ENCODE data around the gene MYOM3.

MYOM3 gene

GRCh38 chr1:24105368-24106160 is 6.4 kb downstream of the MYOM3 start:
- H3K9ac ChIP-seq (ENCODE audit: low read length): no peak overlapping the region
- H3K27me3 ChIP-seq (ENCODE audit: insufficient read depth, low read length): peaks cover 12% of the 10 kb centered on the region; the same call in 1 of the 2 replicates
- H3K4me1 ChIP-seq (ENCODE audit: insufficient read depth, low read length, severe bottlenecking): no peaks in the 10 kb centered on the region
- H3K4me3 ChIP-seq (ENCODE audit: low read depth, low read length, poor library complexity, severe bottlenecking): no peak overlapping the region
- H3F3A ChIP-seq (ENCODE audit: insufficient read depth, low read length): no peaks in the 10 kb centered on the region
- no peak overlapping the region for H3K4me2 ChIP-seq (ENCODE audit: low read length)
- H3K9me3 ChIP-seq (ENCODE audit: low read length): no peaks in the 10 kb centered on the region
- no peaks in the 10 kb centered on the region for H3K9me2 ChIP-seq (ENCODE audit: low read depth, low read length)
- H3K79me2 ChIP-seq (ENCODE audit: insufficient read depth, low read length): no peaks in the 10 kb centered on the region
- H3K36me3 ChIP-seq (ENCODE audit: insufficient read depth, low read length): no peaks in the 10 kb centered on the region
- TF ChIP-seq EZH2 (IDR thresholded peaks at IDR 0.05; ENCODE audit: borderline replicate concordance, low read length) (no peak), CTCF (IDR thresholded peaks at IDR 0.05; ENCODE audit: low read length) (no peak)
- no peak overlapping the region for H2AFZ ChIP-seq (ENCODE audit: low read length)
- H4K20me1 ChIP-seq (ENCODE audit: insufficient read depth, low read length): no peaks in the 10 kb centered on the region
- no peak overlapping the region for H3K27ac ChIP-seq (ENCODE audit: low read depth, low read length, poor library complexity, severe bottlenecking)

- H3K4me3 ChIP-seq (ENCODE audit: low read depth, low read length, poor library complexity, severe bottlenecking): no peak overlapping the region
- no peaks in the 10 kb centered on the region for H3K4me1 ChIP-seq (ENCODE audit: insufficient read depth, low read length, severe bottlenecking)
- no peaks in the 10 kb centered on the region for H3K9me3 ChIP-seq (ENCODE audit: low read length)
- no peak overlapping the region for H3K9ac ChIP-seq (ENCODE audit: low read length)
- H3F3A ChIP-seq (ENCODE audit: insufficient read depth, low read length): no peaks in the 10 kb centered on the region
- H3K79me2 ChIP-seq (ENCODE audit: insufficient read depth, low read length): no peaks in the 10 kb centered on the region
- H3K36me3 ChIP-seq (ENCODE audit: insufficient read depth, low read length): no peaks in the 10 kb centered on the region
- H2AFZ ChIP-seq (ENCODE audit: low read length): no peak overlapping the region
- H3K27me3 ChIP-seq (ENCODE audit: insufficient read depth, low read length): peaks cover 12% of the 10 kb centered on the region; the same call in 1 of the 2 replicates
- TF ChIP-seq EZH2 (IDR thresholded peaks at IDR 0.05; ENCODE audit: borderline replicate concordance, low read length) (no peak), CTCF (IDR thresholded peaks at IDR 0.05; ENCODE audit: low read length) (no peak)
- H4K20me1 ChIP-seq (ENCODE audit: insufficient read depth, low read length): no peaks in the 10 kb centered on the region
- H3K27ac ChIP-seq (ENCODE audit: low read depth, low read length, poor library complexity, severe bottlenecking): no peak overlapping the region
- H3K4me2 ChIP-seq (ENCODE audit: low read length): no peak overlapping the region
- H3K9me2 ChIP-seq (ENCODE audit: low read depth, low read length): no peaks in the 10 kb centered on the region
Observed at GRCh38 chr1:24104854-24105253, 7.1 kb downstream of the MYOM3 start.

- H3K9me3 ChIP-seq (ENCODE audit: low read length): no peaks in the 10 kb centered on the region
- H3K4me1 ChIP-seq (ENCODE audit: insufficient read depth, low read length, severe bottlenecking): no peaks in the 10 kb centered on the region
- H4K20me1 ChIP-seq (ENCODE audit: insufficient read depth, low read length): no peaks in the 10 kb centered on the region
- H3F3A ChIP-seq (ENCODE audit: insufficient read depth, low read length): no peaks in the 10 kb centered on the region
- H2AFZ ChIP-seq (ENCODE audit: low read length): no peak overlapping the region
- H3K79me2 ChIP-seq (ENCODE audit: insufficient read depth, low read length): no peaks in the 10 kb centered on the region
- H3K9me2 ChIP-seq (ENCODE audit: low read depth, low read length): no peaks in the 10 kb centered on the region
- H3K27ac ChIP-seq (ENCODE audit: low read depth, low read length, poor library complexity, severe bottlenecking): no peak overlapping the region
- H3K9ac ChIP-seq (ENCODE audit: low read length): no peak overlapping the region
- peaks cover 12% of the 10 kb centered on the region; the same call in 1 of the 2 replicates for H3K27me3 ChIP-seq (ENCODE audit: insufficient read depth, low read length)
- H3K4me2 ChIP-seq (ENCODE audit: low read length): no peak overlapping the region
- H3K4me3 ChIP-seq (ENCODE audit: low read depth, low read length, poor library complexity, severe bottlenecking): no peak overlapping the region
- TF ChIP-seq EZH2 (IDR thresholded peaks at IDR 0.05; ENCODE audit: borderline replicate concordance, low read length) (no peak), CTCF (IDR thresholded peaks at IDR 0.05; ENCODE audit: low read length) (no peak)
- H3K36me3 ChIP-seq (ENCODE audit: insufficient read depth, low read length): no peaks in the 10 kb centered on the region
Observed at GRCh38 chr1:24103879-24104278, 8.1 kb downstream of the MYOM3 start.

Data from OCI-LY1 (cell line).